Activated B cell treated with CpG ODN at 0.5 μM for 24 hours (primary cell): ENCODE measurements around the gene ADGRG2. TPM values are rescaled to one million over a fixed set of nuclear protein-coding genes. Genes with fewer than 3 reads are reported as not detected.

Experiments used
- ATAC-seq: fragments of 200-7000 bp; cut with Tn5 transposase; one replicate; pipeline ENCODE4 v1.10.0; 2021; ENCODE audit warnings: low read depth, mild to moderate bottlenecking, moderate library complexity
- CTCF ChIA-PET: fragments of 350-600 bp; sonication (Branson Sonifier 250); formaldehyde crosslinking; loops from one replicate; lab custom pipeline; 2021; ENCODE audit warnings: antibody characterized with exemption; lab: Charles Lee
- POLR2A ChIA-PET: fragments of 350-600 bp; sonication (Branson Sonifier 250); formaldehyde crosslinking; loops from one replicate; lab custom pipeline; 2021; ENCODE audit warnings: antibody characterized with exemption; lab: Charles Lee
- DNase-seq: peaks from one replicate; pipeline ENCODE4 v3.0.0; 2022
- H3K27ac Mint-ChIP-seq: one replicate; pipeline ENCODE4 v1.8.0; 2020; ENCODE audit warnings: mixed read lengths
- H3K27me3 Mint-ChIP-seq: one replicate; pipeline ENCODE4 v1.8.0; 2021; ENCODE audit warnings: mixed read lengths
- H3K36me3 Mint-ChIP-seq: one replicate; pipeline ENCODE4 v1.8.0; 2021; ENCODE audit warnings: low read depth, mixed read lengths
- H3K4me1 Mint-ChIP-seq: one replicate; pipeline ENCODE4 v1.8.0; 2021; ENCODE audit warnings: mixed read lengths
- H3K4me3 Mint-ChIP-seq: one replicate; pipeline ENCODE4 v1.8.0; 2020; ENCODE audit warnings: mild to moderate bottlenecking, mixed read lengths
- H3K9me3 Mint-ChIP-seq: one replicate; pipeline ENCODE4 v1.8.0; 2020; ENCODE audit warnings: mixed read lengths
- CTCF ChIP-seq: fragments of 200-600 bp; IDR thresholded peaks from one replicate; pipeline ENCODE4 v1.8.0; 2022; ENCODE audit warnings: antibody characterized with exemption, mild to moderate bottlenecking
- intact Hi-C: fragments of 100-400 bp; cut with micrococcal nuclease; formaldehyde crosslinking; loops from one replicate; pipeline ENCODE4 v1.15.1; 2024
- total RNA-seq: library from RNA; stranded (reverse); gene quantifications from 2 replicates; pipeline ENCODE4 v1.2.3, GENCODE V29; 2022

ADGRG2 gene
- total RNA-seq, 1 donor from 2014 or later: not detected

GRCh38 chrX:19127649-19128168, 5.4 kb upstream of the ADGRG2 start:
- Mint-ChIP-seq H3K27me3 (peaks cover 8% of the 10 kb centered on the region), H3K36me3 (no peaks in the 10 kb centered on the region), H3K27ac (no peak overlapping the region), H3K4me3 (no peak overlapping the region), H3K9me3 (no peaks in the 10 kb centered on the region), H3K4me1 (peaks cover 1% of the 10 kb centered on the region)
- intact Hi-C loops: no loop called here
- ChIA-PET CTCF (no interaction called here), POLR2A (no interaction called here)
- no peak for TF ChIP-seq CTCF
- DNase-seq (no peak), ATAC-seq (no peak)

- peaks cover 23% of the 10 kb centered on the region for H3K27me3 Mint-ChIP-seq
- ChIA-PET POLR2A (no interaction called here), CTCF (no interaction called here)
- ATAC-seq: no peak
- no peak for DNase-seq
- no peak overlapping the region for H3K27ac Mint-ChIP-seq
- peaks cover 4% of the 10 kb centered on the region for H3K4me1 Mint-ChIP-seq
- TF ChIP-seq CTCF: no peak
- H3K9me3 Mint-ChIP-seq: no peaks in the 10 kb centered on the region
- intact Hi-C loops: no loop called here
- H3K36me3 Mint-ChIP-seq: no peaks in the 10 kb centered on the region
- no peak overlapping the region for H3K4me3 Mint-ChIP-seq
These were observed 357 bp upstream of the ADGRG2 start for GRCh38 chrX:19122641-19123009.

GRCh38 chrX:19121466-19121865, 802 bp downstream of the ADGRG2 start:
- peaks cover 25% of the 10 kb centered on the region for H3K27me3 Mint-ChIP-seq
- no peaks in the 10 kb centered on the region for H3K36me3 Mint-ChIP-seq
- ATAC-seq (no peak), DNase-seq (no peak)
- no peak overlapping the region for H3K27ac Mint-ChIP-seq
- ChIA-PET CTCF (no interaction called here), POLR2A (no interaction called here)
- H3K4me1 Mint-ChIP-seq: peaks cover 4% of the 10 kb centered on the region
- intact Hi-C loops: no loop called here
- no peak for TF ChIP-seq CTCF
- no peak overlapping the region for H3K4me3 Mint-ChIP-seq
- H3K9me3 Mint-ChIP-seq: no peaks in the 10 kb centered on the region

- no peak overlapping the region for H3K4me3 Mint-ChIP-seq
- H3K9me3 Mint-ChIP-seq: no peaks in the 10 kb centered on the region
- no peak overlapping the region for H3K27ac Mint-ChIP-seq
- peaks cover 10% of the 10 kb centered on the region for H3K27me3 Mint-ChIP-seq
- POLR2A ChIA-PET: no interaction called here
- no peaks in the 10 kb centered on the region for H3K36me3 Mint-ChIP-seq
- TF ChIP-seq CTCF: no peak
- H3K4me1 Mint-ChIP-seq: no peaks in the 10 kb centered on the region
- ATAC-seq: no peak
- no peak for DNase-seq
- intact Hi-C loops: no loop called here
- CTCF ChIA-PET: no interaction called here
These were observed 11.6 kb downstream of the ADGRG2 start for GRCh38 chrX:19110642-19111041.

GRCh38 chrX:19107035-19107434, 15.2 kb downstream of the ADGRG2 start:
- H3K27me3 Mint-ChIP-seq: peaks cover 10% of the 10 kb centered on the region
- H3K36me3 Mint-ChIP-seq: no peaks in the 10 kb centered on the region
- intact Hi-C loops: no loop called here
- ATAC-seq (no peak), DNase-seq (no peak)
- H3K4me1 Mint-ChIP-seq: no peaks in the 10 kb centered on the region
- no peak for TF ChIP-seq CTCF
- POLR2A ChIA-PET: no interaction called here
- no peak overlapping the region for H3K4me3 Mint-ChIP-seq
- no peaks in the 10 kb centered on the region for H3K9me3 Mint-ChIP-seq
- no peak overlapping the region for H3K27ac Mint-ChIP-seq
- CTCF ChIA-PET: no interaction called here
